Measurements from ENCODE around the gene MIGA1. TPM values are rescaled to one million over a fixed set of nuclear protein-coding genes. Genes with fewer than 3 reads are reported as not detected.
"Not testable (repeated sequence)": the region's sequence is repeated elsewhere in the genome, so short reads cannot be mapped to it uniquely, and the experiment has no call there.

MIGA1 gene
- total RNA-seq, 2 experiments from 2014 or later: 12.2 to 15.8 TPM

DNA sequence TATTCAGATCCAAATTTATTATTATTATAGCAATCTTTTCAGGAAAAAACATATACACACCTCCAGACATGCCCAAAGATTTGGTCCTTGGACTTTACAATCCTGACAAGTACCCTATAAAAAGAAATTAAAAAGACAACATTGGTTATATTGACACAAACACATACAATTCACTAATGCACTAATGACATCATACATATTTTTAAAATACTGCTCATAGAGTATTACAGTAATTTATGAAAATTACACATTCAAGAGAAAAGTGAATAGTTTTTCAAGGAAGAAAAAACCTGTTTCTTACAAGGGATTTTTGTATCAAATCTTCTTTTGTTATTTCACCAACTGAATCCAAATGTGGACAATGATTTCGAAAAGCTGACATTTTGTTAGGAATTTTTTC, 38.1 kb upstream of the MIGA1 start:
- Histone ChIP-seq H3K9me3 (ENCODE audit: control insufficient read depth in 1 of 2, insufficient read depth in 1 of 2, low read length in 2 of 2) (no peaks in the 10 kb centered on the region), H3K4me3 (ENCODE audit: low read length) (no peak overlapping the region), H3K4me1 (ENCODE audit: insufficient read depth, low read length) (peaks cover 2% of the 10 kb centered on the region), H3K27me3 (ENCODE audit: control insufficient read depth in 1 of 2, insufficient read depth in 2 of 2, low read length in 2 of 2) (no peaks in the 10 kb centered on the region), H3K36me3 (ENCODE audit: insufficient read depth, low read length) (peaks cover 27% of the 10 kb centered on the region), H3K27ac (ENCODE audit: low read depth in 1 of 2, low read length in 2 of 2) (no peak overlapping the region)
- H3K27me3 Mint-ChIP-seq: no peaks in the 10 kb centered on the region
- no peaks in the 10 kb centered on the region for H3K9me3 Mint-ChIP-seq
- DNase-seq (no peak), ATAC-seq (ENCODE audit: poor library complexity) (no peak)
- H3K4me3 Mint-ChIP-seq: no peak overlapping the region
- CTCF ChIA-PET: no interaction called here
- peaks cover 37% of the 10 kb centered on the region for H3K4me1 Mint-ChIP-seq (ENCODE audit: low read depth)
- H3K36me3 Mint-ChIP-seq (ENCODE audit: low read depth): peaks cover 74% of the 10 kb centered on the region
- intact Hi-C loops (cut with DNase I, micrococcal nuclease): no loop called here
- POLR2A ChIA-PET: no interaction called here
- H3K27ac Mint-ChIP-seq: no peak overlapping the region
- TF ChIP-seq, protein P1, sequence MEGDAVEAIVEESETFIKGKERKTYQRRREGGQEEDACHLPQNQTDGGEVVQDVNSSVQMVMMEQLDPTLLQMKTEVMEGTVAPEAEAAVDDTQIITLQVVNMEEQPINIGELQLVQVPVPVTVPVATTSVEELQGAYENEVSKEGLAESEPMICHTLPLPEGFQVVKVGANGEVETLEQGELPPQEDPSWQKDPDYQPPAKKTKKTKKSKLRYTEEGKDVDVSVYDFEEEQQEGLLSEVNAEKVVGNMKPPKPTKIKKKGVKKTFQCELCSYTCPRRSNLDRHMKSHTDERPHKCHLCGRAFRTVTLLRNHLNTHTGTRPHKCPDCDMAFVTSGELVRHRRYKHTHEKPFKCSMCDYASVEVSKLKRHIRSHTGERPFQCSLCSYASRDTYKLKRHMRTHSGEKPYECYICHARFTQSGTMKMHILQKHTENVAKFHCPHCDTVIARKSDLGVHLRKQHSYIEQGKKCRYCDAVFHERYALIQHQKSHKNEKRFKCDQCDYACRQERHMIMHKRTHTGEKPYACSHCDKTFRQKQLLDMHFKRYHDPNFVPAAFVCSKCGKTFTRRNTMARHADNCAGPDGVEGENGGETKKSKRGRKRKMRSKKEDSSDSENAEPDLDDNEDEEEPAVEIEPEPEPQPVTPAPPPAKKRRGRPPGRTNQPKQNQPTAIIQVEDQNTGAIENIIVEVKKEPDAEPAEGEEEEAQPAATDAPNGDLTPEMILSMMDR (IDR thresholded peaks at IDR 0.05): no peak

GRCh38 chr1:77742011-77742555, 37.4 kb upstream of the MIGA1 start:
- H3K27ac ChIP-seq (ENCODE audit: low read depth in 1 of 2, low read length in 2 of 2): no peak overlapping the region
- ChIA-PET POLR2A (no interaction called here), CTCF (no interaction called here)
- H3K36me3 ChIP-seq (ENCODE audit: insufficient read depth, low read length): peaks cover 27% of the 10 kb centered on the region
- peaks cover 45% of the 10 kb centered on the region for H3K4me1 Mint-ChIP-seq (ENCODE audit: low read depth)
- intact Hi-C loops (cut with DNase I, micrococcal nuclease): no loop called here
- peaks cover 68% of the 10 kb centered on the region for H3K36me3 Mint-ChIP-seq (ENCODE audit: low read depth)
- no peak overlapping the region for H3K4me3 ChIP-seq (ENCODE audit: low read length)
- no peaks in the 10 kb centered on the region for H3K27me3 Mint-ChIP-seq
- H3K27me3 ChIP-seq (ENCODE audit: control insufficient read depth in 1 of 2, insufficient read depth in 2 of 2, low read length in 2 of 2): no peaks in the 10 kb centered on the region
- H3K9me3 ChIP-seq (ENCODE audit: control insufficient read depth in 1 of 2, insufficient read depth in 1 of 2, low read length in 2 of 2): no peaks in the 10 kb centered on the region
- no peaks in the 10 kb centered on the region for H3K9me3 Mint-ChIP-seq
- no peak overlapping the region for H3K27ac Mint-ChIP-seq
- no peak overlapping the region for H3K4me3 Mint-ChIP-seq
- ATAC-seq (ENCODE audit: poor library complexity) (no peak), DNase-seq (no peak)
- H3K4me1 ChIP-seq (ENCODE audit: insufficient read depth, low read length): peaks cover 2% of the 10 kb centered on the region
- TF ChIP-seq, protein P1 (IDR thresholded peaks at IDR 0.05): no peak

GRCh38 chr1:77744576-77744975, 34.9 kb upstream of the MIGA1 start:
- ATAC-seq (ENCODE audit: poor library complexity): no peak
- no peak overlapping the region for H3K27ac ChIP-seq (ENCODE audit: low read depth in 1 of 2, low read length in 2 of 2)
- H3K4me3 ChIP-seq (ENCODE audit: low read length): no peak overlapping the region
- no peak overlapping the region for H3K4me3 Mint-ChIP-seq
- H3K27me3 ChIP-seq (ENCODE audit: control insufficient read depth in 1 of 2, insufficient read depth in 2 of 2, low read length in 2 of 2): no peaks in the 10 kb centered on the region
- peaks cover 44% of the 10 kb centered on the region for H3K36me3 Mint-ChIP-seq (ENCODE audit: low read depth)
- POLR2A ChIA-PET: interaction anchor here (1.2 kb wide), 1 partner anchor 35 kb away, joined by 3 read pairs; the partner anchor contains the start of gene MIGA1
- H3K4me1 Mint-ChIP-seq (ENCODE audit: low read depth): peaks cover 65% of the 10 kb centered on the region
- peaks cover 6% of the 10 kb centered on the region for H3K36me3 ChIP-seq (ENCODE audit: insufficient read depth, low read length)
- CTCF ChIA-PET: no interaction called here
- peaks cover 8% of the 10 kb centered on the region for H3K4me1 ChIP-seq (ENCODE audit: insufficient read depth, low read length)
- H3K27me3 Mint-ChIP-seq: no peaks in the 10 kb centered on the region
- intact Hi-C loops (cut with DNase I, micrococcal nuclease): no loop called here
- TF ChIP-seq, protein P1 (IDR thresholded peaks at IDR 0.05): no peak
- no peaks in the 10 kb centered on the region for H3K9me3 Mint-ChIP-seq
- H3K9me3 ChIP-seq (ENCODE audit: control insufficient read depth in 1 of 2, insufficient read depth in 1 of 2, low read length in 2 of 2): no peaks in the 10 kb centered on the region
- H3K27ac Mint-ChIP-seq: peak overlapping the region; percentile 62
- DNase-seq: peak in 1 of 14 experiments; percentile 20

DNA sequence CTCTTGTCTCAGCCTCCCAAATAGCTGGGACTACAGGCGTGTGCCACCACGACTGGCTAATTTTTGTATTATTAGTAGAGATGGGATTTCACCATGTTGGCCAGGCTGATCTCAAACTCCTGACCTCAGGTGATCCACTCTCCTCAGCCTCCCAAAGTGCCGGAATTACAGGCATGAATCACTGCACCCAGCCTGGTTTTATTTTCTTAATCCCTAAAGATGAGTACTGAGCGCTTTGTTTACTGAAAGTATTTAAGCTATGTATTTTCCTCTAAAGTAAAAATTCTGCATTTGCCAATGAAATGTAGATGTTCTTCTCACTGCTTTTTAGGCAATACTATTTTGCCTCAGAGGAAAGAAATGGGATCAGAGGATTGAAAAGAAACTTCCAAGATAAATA, 30.0 kb upstream of the MIGA1 start:
- intact Hi-C loops (cut with DNase I, micrococcal nuclease): not testable (repeated sequence)

More for the DNA sequence above, 30.0 kb upstream of the MIGA1 start:
- CTCF ChIA-PET; DNase-seq; H3K4me3 Mint-ChIP-seq; H3K27me3 ChIP-seq (ENCODE audit: control insufficient read depth in 1 of 2, insufficient read depth in 2 of 2, low read length in 2 of 2); H3K4me3 ChIP-seq (ENCODE audit: low read length); H3K27ac ChIP-seq (ENCODE audit: low read depth in 1 of 2, low read length in 2 of 2); H3K27me3 Mint-ChIP-seq; POLR2A ChIA-PET; H3K9me3 Mint-ChIP-seq; H3K27ac Mint-ChIP-seq; H3K9me3 ChIP-seq (ENCODE audit: control insufficient read depth in 1 of 2, insufficient read depth in 1 of 2, low read length in 2 of 2); H3K36me3 ChIP-seq (ENCODE audit: insufficient read depth, low read length); ATAC-seq (ENCODE audit: poor library complexity): not testable (repeated sequence)
- peaks cover 68% of the 10 kb centered on the region for H3K4me1 Mint-ChIP-seq (ENCODE audit: low read depth)
- peaks cover 22% of the 10 kb centered on the region for H3K36me3 Mint-ChIP-seq (ENCODE audit: low read depth)
- peaks cover 13% of the 10 kb centered on the region for H3K4me1 ChIP-seq (ENCODE audit: insufficient read depth, low read length)

Measured in CD4-positive, alpha-beta T cell (primary cell).